Peyer's patch (tissue), 4 donors: Measurements from ENCODE around the gene XPNPEP2.

Experiments
- POLR2A ChIP-seq, 2 donors: fragments of 450-650 bp; IDR thresholded peaks; one replicate each; pipeline ENCODE4 v1.5.1; 2017; ENCODE audit warnings: antibody characterized with exemption in 2 of 2, mild to moderate bottlenecking in 2 of 2, moderate library complexity in 2 of 2
- TF ChIP-seq, protein P1 (sequence below), 6 experiments: fragments of 450-650 bp in 4 of 6; fragments of 200-600 bp in 2 of 6; sonication (generic) in 1 of 6; IDR thresholded peaks; one replicate each; pipeline ENCODE4 v1.5.1; 2017 to 2019; ENCODE audit warnings: antibody characterized with exemption in 6 of 6, mild to moderate bottlenecking in 3 of 6, moderate library complexity in 1 of 6

DNA sequence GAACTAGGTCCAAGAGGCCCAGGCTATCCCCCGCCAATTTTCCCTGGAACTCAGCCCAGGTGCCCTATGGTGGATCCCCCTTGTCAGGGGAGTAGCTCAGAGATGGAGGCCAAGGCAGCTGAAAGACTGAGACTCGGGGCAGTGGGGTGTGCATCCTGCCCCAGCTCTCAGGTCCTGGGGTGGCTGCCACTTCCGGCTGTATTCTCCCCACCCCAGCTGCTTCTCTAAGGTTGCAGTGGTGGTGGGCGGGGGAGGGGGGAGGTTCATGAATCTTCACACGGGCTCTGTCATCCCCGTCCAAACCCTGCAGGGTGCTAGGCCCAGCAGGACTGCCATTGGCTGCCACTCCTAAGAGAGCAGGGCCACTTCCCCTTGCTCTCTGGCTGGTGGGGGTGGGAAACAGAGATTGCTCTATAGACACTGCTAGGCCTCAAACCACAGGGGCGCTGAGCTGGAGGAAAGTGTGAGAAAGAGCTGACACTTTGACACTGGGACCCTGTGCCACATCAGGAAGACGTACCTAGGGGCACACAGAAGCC, 42.4 kb downstream of the XPNPEP2 start:
- TF ChIP-seq, protein P1, sequence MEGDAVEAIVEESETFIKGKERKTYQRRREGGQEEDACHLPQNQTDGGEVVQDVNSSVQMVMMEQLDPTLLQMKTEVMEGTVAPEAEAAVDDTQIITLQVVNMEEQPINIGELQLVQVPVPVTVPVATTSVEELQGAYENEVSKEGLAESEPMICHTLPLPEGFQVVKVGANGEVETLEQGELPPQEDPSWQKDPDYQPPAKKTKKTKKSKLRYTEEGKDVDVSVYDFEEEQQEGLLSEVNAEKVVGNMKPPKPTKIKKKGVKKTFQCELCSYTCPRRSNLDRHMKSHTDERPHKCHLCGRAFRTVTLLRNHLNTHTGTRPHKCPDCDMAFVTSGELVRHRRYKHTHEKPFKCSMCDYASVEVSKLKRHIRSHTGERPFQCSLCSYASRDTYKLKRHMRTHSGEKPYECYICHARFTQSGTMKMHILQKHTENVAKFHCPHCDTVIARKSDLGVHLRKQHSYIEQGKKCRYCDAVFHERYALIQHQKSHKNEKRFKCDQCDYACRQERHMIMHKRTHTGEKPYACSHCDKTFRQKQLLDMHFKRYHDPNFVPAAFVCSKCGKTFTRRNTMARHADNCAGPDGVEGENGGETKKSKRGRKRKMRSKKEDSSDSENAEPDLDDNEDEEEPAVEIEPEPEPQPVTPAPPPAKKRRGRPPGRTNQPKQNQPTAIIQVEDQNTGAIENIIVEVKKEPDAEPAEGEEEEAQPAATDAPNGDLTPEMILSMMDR (IDR thresholded peaks at IDR 0.05), result no peak
- TF ChIP-seq POLR2A (IDR thresholded peaks at IDR 0.05), result no peak
